Neutrophil (primary cell): ENCODE measurements around the gene ARHGEF40.

Experiments used
- H3K27ac ChIP-seq: fragments of 200-600 bp; sonication (generic); 2 replicates; pipeline ENCODE4 v1.5.1; 2016; ENCODE audit warnings: mild to moderate bottlenecking, moderate library complexity
- H3K27me3 ChIP-seq: fragments of 200-600 bp; sonication (generic); 2 replicates; pipeline ENCODE4 v1.6.0; 2016; ENCODE audit warnings: mild to moderate bottlenecking
- H3K36me3 ChIP-seq: fragments of 200-600 bp; sonication (generic); 2 replicates; pipeline ENCODE4 v1.5.1; 2017
- H3K4me1 ChIP-seq, 2 experiments: fragments of 200-600 bp in 1 of 2; sonication (generic) in 1 of 2; 1 replicate in 1 of 2; 2 replicates in 1 of 2; pipeline versions ENCODE4 v1.5.1 to v1.6.1; 2013 to 2016; ENCODE audit warnings: low read depth in 1 of 2, low read length in 1 of 2, mild to moderate bottlenecking in 1 of 2, moderate library complexity in 1 of 2; ENCODE audit not compliant: control insufficient read depth in 1 of 2, insufficient read depth in 1 of 2
- H3K4me3 ChIP-seq, 2 experiments: fragments of 200-600 bp in 1 of 2; sonication (generic) in 1 of 2; 1 replicate in 1 of 2; 2 replicates in 1 of 2; pipeline ENCODE4 v1.5.1; 2013 to 2016; ENCODE audit warnings: low read depth in 1 of 2, low read length in 1 of 2, mild to moderate bottlenecking in 1 of 2, moderate library complexity in 1 of 2
- H3K9me3 ChIP-seq: fragments of 200-600 bp; sonication (generic); 2 replicates; pipeline ENCODE4 v1.5.1; 2016
- TF ChIP-seq, protein P1 (sequence below): fragments of 200-600 bp; sonication (generic); IDR thresholded peaks from 2 replicates; pipeline ENCODE4 v1.5.1; 2016; ENCODE audit warnings: antibody characterized with exemption

ARHGEF40 gene

DNA sequence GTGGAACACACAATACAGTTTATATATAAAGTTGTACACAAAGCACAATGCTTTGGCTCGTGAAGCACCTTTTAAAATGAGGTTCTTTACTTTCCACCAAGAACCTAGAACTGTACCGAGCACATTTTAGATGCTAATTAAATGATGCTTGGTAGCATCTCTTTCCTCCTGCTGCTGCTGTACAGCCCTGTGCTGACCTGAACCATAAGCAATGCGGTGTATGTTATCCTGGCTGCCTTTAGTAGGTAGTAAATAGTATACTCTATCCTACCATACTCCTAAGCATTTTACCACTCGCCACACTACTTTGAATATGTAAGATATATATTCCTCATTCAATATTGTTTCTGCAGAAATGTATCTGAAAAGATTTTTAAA is 15.3 kb upstream of the ARHGEF40 start:
- peaks cover under 1% of the 10 kb centered on the region for H3K27me3 ChIP-seq
- H3K9me3 ChIP-seq, result no peaks in the 10 kb centered on the region
- H3K27ac ChIP-seq, result no peak overlapping the region
- no peaks in the 10 kb centered on the region for H3K4me1 ChIP-seq
- H3K4me3 ChIP-seq, result no peak overlapping the region
- no peaks in the 10 kb centered on the region for H3K36me3 ChIP-seq
- TF ChIP-seq, protein P1, sequence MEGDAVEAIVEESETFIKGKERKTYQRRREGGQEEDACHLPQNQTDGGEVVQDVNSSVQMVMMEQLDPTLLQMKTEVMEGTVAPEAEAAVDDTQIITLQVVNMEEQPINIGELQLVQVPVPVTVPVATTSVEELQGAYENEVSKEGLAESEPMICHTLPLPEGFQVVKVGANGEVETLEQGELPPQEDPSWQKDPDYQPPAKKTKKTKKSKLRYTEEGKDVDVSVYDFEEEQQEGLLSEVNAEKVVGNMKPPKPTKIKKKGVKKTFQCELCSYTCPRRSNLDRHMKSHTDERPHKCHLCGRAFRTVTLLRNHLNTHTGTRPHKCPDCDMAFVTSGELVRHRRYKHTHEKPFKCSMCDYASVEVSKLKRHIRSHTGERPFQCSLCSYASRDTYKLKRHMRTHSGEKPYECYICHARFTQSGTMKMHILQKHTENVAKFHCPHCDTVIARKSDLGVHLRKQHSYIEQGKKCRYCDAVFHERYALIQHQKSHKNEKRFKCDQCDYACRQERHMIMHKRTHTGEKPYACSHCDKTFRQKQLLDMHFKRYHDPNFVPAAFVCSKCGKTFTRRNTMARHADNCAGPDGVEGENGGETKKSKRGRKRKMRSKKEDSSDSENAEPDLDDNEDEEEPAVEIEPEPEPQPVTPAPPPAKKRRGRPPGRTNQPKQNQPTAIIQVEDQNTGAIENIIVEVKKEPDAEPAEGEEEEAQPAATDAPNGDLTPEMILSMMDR, result no peak

DNA sequence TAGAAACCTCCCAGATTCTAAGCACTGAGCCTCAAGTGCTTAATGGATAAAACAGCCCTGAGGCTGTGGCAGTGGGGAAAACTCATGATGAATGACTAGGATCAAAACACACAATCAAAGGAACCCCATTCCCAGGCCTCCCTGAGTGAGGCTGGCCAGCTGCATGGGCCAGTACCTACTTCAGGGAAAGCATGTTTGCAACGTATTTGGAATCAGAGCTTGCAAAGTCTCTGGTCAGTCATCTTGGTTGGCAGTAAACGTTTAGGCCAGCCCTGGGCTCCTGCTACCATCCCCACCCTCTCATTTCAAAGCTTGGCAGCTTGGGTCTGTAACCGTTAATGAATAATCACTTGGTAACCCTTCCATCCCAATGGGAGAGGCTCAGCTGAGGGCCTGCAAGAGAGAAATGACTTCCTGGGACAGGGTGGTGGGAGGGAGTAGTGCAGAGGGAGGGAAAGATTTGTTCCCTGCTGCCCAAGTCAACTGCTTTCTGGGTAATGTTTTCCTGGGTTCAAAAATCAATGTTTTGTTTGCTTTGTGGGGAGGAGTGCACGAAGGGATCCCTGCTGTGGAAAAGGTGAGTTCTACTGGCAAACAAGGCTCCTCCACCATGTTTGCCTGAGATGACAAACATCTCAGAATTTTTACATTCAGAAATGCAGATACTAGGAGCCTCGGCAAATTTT is 14.5 kb upstream of the ARHGEF40 start:
- H3K9me3 ChIP-seq, result no peaks in the 10 kb centered on the region
- H3K4me3 ChIP-seq, result no peak overlapping the region
- no peaks in the 10 kb centered on the region for H3K36me3 ChIP-seq
- TF ChIP-seq, protein P1, result no peak
- H3K27me3 ChIP-seq, result peaks cover 7% of the 10 kb centered on the region
- no peaks in the 10 kb centered on the region for H3K4me1 ChIP-seq
- H3K27ac ChIP-seq, result no peak overlapping the region

DNA sequence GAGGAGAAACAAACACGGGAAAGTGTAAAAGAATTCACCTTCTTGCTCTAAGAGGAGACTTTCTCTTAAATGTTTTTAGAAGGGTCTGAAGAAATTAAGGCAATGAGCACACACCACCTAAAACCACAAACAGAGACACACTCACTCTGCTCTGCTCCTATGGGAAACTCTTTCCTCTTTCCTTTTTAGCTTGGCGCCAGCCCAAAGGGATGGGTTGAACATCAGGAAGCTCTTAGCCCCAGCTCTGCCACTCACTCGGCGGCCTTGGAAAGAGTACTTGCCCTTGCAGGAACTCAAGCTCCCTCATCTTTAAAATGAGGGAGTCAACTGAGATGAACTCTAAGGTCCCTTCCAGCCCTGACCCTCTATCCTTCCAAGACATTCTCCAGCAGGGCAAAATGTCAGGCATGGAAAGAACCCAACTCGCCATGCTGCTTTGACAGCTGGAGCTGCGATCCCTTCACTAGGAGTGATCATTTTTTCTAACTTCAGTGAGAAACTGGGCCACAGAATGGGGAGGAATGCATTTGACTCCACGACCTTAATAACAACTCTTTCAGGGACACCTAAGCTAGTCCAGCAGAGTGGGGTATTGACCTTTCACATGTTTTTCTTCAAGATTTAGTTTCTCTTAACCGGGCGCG is 13.5 kb upstream of the ARHGEF40 start:
- TF ChIP-seq, protein P1, result no peak
- Histone ChIP-seq H3K27me3 (peaks cover 17% of the 10 kb centered on the region), H3K36me3 (no peaks in the 10 kb centered on the region), H3K4me1 (no peaks in the 10 kb centered on the region), H3K4me3 (no peak overlapping the region), H3K9me3 (no peaks in the 10 kb centered on the region), H3K27ac (no peak overlapping the region)

DNA sequence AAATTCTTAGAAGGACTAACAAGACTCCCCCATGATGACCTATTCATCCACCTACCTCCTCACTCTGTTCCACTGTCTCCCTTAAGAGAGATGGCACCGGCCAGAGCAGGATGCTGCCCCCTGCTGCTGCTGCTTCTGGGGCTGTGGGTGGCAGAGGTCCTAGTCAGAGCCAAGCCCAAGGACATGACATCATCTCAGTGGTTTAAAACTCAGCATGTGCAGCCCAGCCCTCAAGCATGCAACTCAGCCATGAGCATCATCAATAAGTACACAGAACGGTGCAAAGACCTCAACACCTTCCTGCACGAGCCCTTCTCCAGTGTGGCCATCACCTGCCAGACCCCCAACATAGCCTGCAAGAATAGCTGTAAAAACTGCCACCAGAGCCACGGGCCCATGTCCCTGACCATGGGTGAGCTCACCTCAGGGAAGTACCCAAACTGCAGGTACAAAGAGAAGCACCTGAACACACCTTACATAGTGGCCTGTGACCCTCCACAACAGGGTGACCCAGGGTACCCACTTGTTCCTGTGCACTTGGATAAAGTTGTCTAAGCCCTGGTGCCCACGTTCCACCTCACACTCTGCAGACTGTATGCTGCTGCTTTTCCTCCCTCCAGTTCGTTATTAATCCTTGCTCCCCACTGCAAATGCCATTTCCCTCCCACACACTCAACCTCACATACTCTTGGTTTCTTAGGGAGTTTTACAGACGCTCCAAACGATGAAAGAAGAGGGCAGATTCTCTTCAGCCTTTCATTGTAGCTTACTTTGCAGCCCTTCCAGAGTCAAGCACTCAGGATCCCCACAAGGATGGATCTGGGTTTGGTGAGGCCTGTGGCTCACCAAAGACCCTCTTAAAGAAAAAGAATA is 12.1 kb upstream of the ARHGEF40 start, which contains the start of gene RNASE8:
Gene RNASE8, plus strand, starts transcription at position 20 of the 873 bp plus-strand sequence. Its CDS starts 71 bp downstream, at position 91.
- no peaks in the 10 kb centered on the region for H3K4me1 ChIP-seq
- no peak within 1 kb of the TSS for H3K27ac ChIP-seq
- no peaks in the 10 kb centered on the region for H3K36me3 ChIP-seq
- H3K9me3 ChIP-seq, result no peaks in the 10 kb centered on the region
- peaks cover 30% of the 10 kb centered on the region for H3K27me3 ChIP-seq
- no peak within 1 kb of the TSS for H3K4me3 ChIP-seq
- TF ChIP-seq, protein P1, result no peak

DNA sequence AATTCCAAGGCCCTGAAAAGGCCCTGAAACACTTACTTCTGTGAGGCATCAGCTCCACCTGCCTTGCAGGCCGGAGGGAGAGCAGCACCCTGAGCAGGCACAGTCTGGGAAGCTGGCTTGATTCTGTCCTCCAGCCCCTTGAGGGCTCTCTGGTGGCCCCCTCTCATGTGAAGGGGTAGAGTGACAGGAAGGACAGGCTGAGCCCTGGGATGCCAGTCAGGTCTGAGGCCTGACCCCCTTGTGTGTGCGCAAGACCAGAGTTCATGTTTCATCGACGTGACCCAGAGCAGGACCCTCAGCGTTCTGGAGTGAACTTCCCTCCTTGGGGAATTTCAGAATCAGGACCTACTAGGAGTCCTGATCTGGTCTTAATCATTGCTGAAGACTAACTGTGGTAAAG is 11.2 kb upstream of the ARHGEF40 start:
- TF ChIP-seq, protein P1, result no peak
- H3K36me3 ChIP-seq, result no peaks in the 10 kb centered on the region
- H3K27ac ChIP-seq, result no peak overlapping the region
- no peak overlapping the region for H3K4me3 ChIP-seq
- peaks cover 39% of the 10 kb centered on the region for H3K27me3 ChIP-seq
- H3K4me1 ChIP-seq, result no peaks in the 10 kb centered on the region
- H3K9me3 ChIP-seq, result no peaks in the 10 kb centered on the region
